Retinal pigment epithelial cell (primary cell): ENCODE measurements around the gene LRFN2.

Experiments
- DNase-seq: peaks from one replicate; pipeline ENCODE4 v3.0.0-alpha.2; 2010; ENCODE audit warnings: low read depth
- H3K4me3 ChIP-seq: 2 replicates; pipeline ENCODE4 v1.5.1; 2011; ENCODE audit warnings: mild to moderate bottlenecking, low read length, control low read depth, moderate library complexity
- CTCF ChIP-seq: conservative IDR thresholded peaks from 2 replicates; pipeline ENCODE4 v1.5.1; 2011; ENCODE audit warnings: low read depth, low read length, control low read depth, inconsistent platforms

The LRFN2 gene

GRCh38 chr6:40399888-40400457 is 187.2 kb downstream of the LRFN2 start:
- TF ChIP-seq CTCF = no peak
- no peak for DNase-seq
- no peak overlapping the region for H3K4me3 ChIP-seq

- no peak for DNase-seq
- TF ChIP-seq CTCF = no peak
- H3K4me3 ChIP-seq = no peak overlapping the region
These were observed 188.2 kb downstream of the LRFN2 start for GRCh38 chr6:40398810-40399477.

DNA sequence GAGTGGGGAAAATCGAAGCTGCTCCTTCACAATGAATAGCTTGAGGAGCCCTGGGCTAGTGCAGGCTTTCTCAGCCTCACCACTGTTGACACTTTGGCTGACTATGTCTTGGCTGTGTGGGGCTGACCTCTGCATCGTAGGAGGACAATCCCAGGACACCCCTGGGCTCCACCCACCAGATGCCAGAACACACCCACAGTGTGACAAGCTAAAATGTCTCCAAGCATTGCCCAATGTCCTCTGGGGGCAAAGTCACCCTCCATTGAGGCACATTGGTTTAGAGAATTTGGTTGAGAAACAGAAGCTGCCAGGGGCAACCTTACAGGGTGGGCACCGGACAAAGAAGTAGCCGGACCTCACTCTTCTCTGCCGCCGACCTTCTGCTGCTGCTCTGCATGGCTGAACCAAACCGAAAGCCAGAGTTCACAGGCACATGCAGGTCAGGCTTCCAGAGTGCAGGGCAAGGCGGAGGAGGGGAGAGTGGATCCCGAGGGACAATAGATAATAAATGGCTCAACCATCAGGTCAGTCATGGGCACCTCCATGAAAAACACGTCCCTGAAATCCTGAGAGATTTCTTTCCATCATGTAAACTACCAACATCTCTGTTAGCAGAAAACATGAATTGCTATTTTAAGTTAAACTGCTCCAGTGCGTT is 189.0 kb downstream of the LRFN2 start:
- TF ChIP-seq CTCF = no peak
- DNase-seq = no peak
- no peak overlapping the region for H3K4me3 ChIP-seq

GRCh38 chr6:40397287-40398033 is 189.7 kb downstream of the LRFN2 start:
- TF ChIP-seq CTCF = no peak
- no peak for DNase-seq
- no peak overlapping the region for H3K4me3 ChIP-seq

DNA sequence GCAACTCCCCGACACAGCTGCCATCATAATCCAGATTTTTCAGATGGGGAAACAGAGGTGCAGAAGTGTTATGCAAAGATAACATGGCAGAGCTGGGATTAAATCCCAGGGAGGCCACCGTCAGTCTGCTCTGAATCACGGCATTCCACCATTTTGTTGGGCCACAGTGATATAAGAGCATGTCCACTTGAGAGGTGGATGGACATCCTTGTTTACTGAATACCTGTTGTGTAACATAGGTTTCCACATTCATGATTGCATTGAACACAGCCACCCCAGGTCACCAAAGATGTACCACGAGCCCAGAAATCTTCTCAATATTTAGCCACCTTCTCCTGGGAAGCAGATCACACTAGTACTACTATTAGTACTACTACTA is 191.5 kb downstream of the LRFN2 start:
- TF ChIP-seq CTCF = no peak
- no peak overlapping the region for H3K4me3 ChIP-seq
- DNase-seq = no peak

- H3K4me3 ChIP-seq = no peak overlapping the region
- DNase-seq = no peak
- TF ChIP-seq CTCF = no peak
These were observed 192.0 kb downstream of the LRFN2 start for GRCh38 chr6:40395066-40395697.
